OCI-LY7 (cell line): ENCODE measurements around the gene LPIN1. TPM values are rescaled to one million over a fixed set of nuclear protein-coding genes. Genes with fewer than 3 reads are reported as not detected.

Experiments
- BruUV-seq: library from RNA; stranded (reverse); fragments of 400-500 nt; replicated peaks from 2 replicates; lab custom pipeline; 2021; lab: Mats Ljungman, UMichigan
- CTCF ChIA-PET: fragments of 300-600 bp; sonication (Branson Sonifier 250); formaldehyde crosslinking; loops from one replicate; lab custom pipeline; 2022; ENCODE audit warnings: antibody characterized with exemption; ENCODE audit not compliant: unreplicated experiment; lab: Charles Lee
- POLR2A ChIA-PET: fragments of 300-600 bp; sonication (Branson Sonifier 250); formaldehyde crosslinking; loops from one replicate; lab custom pipeline; 2022; ENCODE audit warnings: antibody characterized with exemption; lab: Charles Lee
- DNase-seq: peaks from one replicate; pipeline ENCODE4 v3.0.0-alpha.2; 2015; ENCODE audit warnings: low spot score
- H2AFZ ChIP-seq: fragments of 200-600 bp; sonication (generic), shearing (Covaris generic); 2 replicates; pipeline ENCODE4 v1.6.1; 2014; ENCODE audit warnings: mild to moderate bottlenecking, antibody characterized with exemption, low read length, moderate library complexity
- H3K27ac ChIP-seq: fragments of 200-600 bp; sonication (generic); 2 replicates; pipeline ENCODE4 v1.5.1; 2014; ENCODE audit warnings: mixed run types, low read depth, mild to moderate bottlenecking, moderate library complexity, low read length, inconsistent platforms; ENCODE audit not compliant: poor library complexity, severe bottlenecking
- H3K36me3 ChIP-seq: fragments of 200-600 bp; sonication (generic); 2 replicates; pipeline ENCODE4 v1.6.1; 2014; ENCODE audit warnings: mild to moderate bottlenecking, antibody characterized with exemption, low read length, moderate library complexity, mixed read lengths; ENCODE audit not compliant: insufficient read depth
- H3K4me1 ChIP-seq: fragments of 200-600 bp; sonication (generic); 2 replicates; pipeline ENCODE4 v1.5.1; 2014; ENCODE audit warnings: mild to moderate bottlenecking, low read length; ENCODE audit not compliant: insufficient read depth, poor library complexity, severe bottlenecking
- H3K4me2 ChIP-seq: fragments of 200-600 bp; sonication (generic); 2 replicates; pipeline ENCODE4 v1.6.1; 2014; ENCODE audit warnings: mild to moderate bottlenecking, low read length
- H3K4me3 ChIP-seq: fragments of 200-600 bp; sonication (generic); 2 replicates; pipeline ENCODE4 v1.5.1; 2014; ENCODE audit warnings: mild to moderate bottlenecking, low read depth, low read length; ENCODE audit not compliant: poor library complexity, severe bottlenecking
- H3K79me2 ChIP-seq: fragments of 200-600 bp; sonication (generic); 2 replicates; pipeline ENCODE4 v1.6.1; 2016; ENCODE audit warnings: low read depth, mild to moderate bottlenecking, low read length, moderate library complexity, mixed read lengths; ENCODE audit not compliant: insufficient read depth
- H3K9me2 ChIP-seq: fragments of 200-600 bp; sonication (generic); 2 replicates; pipeline ENCODE4 v1.6.1; 2016; ENCODE audit warnings: mild to moderate bottlenecking, low read length, mixed read lengths; ENCODE audit not compliant: insufficient read depth
- H3K9me3 ChIP-seq: fragments of 200-600 bp; sonication (generic); 2 replicates; pipeline ENCODE4 v1.6.1; 2014; ENCODE audit warnings: mild to moderate bottlenecking, mixed run types, low read length, mixed read lengths
- H4K20me1 ChIP-seq: fragments of 200-600 bp; sonication (generic); 2 replicates; pipeline ENCODE4 v1.6.1; 2014; ENCODE audit warnings: mild to moderate bottlenecking, antibody characterized with exemption, low read length, moderate library complexity, mixed read lengths; ENCODE audit not compliant: insufficient read depth
- EZH2phosphoT487 ChIP-seq: fragments of 200-600 bp; sonication (generic); IDR thresholded peaks from 2 replicates; pipeline ENCODE4 v1.6.1; 2018; ENCODE audit warnings: low read depth, borderline replicate concordance, mild to moderate bottlenecking, mixed run types, antibody characterized with exemption, low read length, moderate library complexity, mixed read lengths
- intact Hi-C: fragments of 100-400 bp; cut with micrococcal nuclease; formaldehyde crosslinking; loops from one replicate; pipeline ENCODE4 v1.10.0; 2022; ENCODE audit not compliant: unreplicated experiment
- total RNA-seq, 2 experiments: library from RNA; depleted of rRNA in 1 of 2; stranded (reverse); fragments of >200 nt in 1 of 2; shearing (Covaris generic) in 1 of 2; gene quantifications; 2 replicates each; pipeline ENCODE4 v1.2.3, GENCODE V29; 2014 to 2022
- TF ChIP-seq, protein P1 (sequence below): fragments of 200-600 bp; sonication (generic); conservative IDR thresholded peaks from 2 replicates; pipeline ENCODE4 v1.5.1; 2014; ENCODE audit warnings: mild to moderate bottlenecking, antibody characterized with exemption, low read length, moderate library complexity, mixed read lengths

LPIN1 gene
- total RNA-seq, 2 experiments from 2014 or later, result 56.9 to 70.2 TPM

DNA sequence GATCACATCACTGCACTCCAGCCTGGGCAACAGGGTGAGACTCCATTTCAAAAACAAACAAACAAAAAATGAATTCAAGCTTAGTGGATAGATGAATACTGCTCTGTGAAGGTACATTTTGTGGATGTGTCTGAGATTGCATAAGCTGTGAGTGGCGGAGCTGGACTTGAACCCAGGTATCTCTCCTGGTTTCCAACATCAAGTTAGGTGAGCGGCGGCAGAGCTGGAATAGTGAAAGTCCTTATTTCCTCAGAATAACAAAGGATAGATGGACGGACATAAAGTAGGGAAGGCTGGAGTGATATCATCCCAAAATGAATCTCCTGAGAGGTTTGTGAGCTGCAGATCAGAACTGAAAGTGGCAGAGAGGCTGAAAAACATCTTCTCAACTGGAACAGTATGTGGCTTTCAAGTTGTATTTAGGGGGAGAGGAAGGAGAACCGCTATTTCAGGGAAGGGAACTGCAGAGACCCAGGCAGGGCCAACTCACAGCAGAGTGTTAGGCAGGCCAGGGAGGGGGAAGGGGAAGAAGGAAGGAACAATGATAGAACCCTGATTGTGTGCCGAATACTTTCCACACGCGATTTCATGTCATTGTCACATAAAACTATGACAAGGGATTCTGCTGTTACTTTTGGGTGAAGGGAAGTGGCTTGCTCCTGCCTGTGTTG, 106.2 kb downstream of the LPIN1 start:
- H3K9me2 ChIP-seq, result no peaks in the 10 kb centered on the region
- POLR2A ChIA-PET, result interaction anchor here (0.5 kb wide), 1 partner anchor 300 kb away, joined by 5 read pairs; no protein-coding TSS in a partner anchor
- CTCF ChIA-PET, result no interaction called here

DNA sequence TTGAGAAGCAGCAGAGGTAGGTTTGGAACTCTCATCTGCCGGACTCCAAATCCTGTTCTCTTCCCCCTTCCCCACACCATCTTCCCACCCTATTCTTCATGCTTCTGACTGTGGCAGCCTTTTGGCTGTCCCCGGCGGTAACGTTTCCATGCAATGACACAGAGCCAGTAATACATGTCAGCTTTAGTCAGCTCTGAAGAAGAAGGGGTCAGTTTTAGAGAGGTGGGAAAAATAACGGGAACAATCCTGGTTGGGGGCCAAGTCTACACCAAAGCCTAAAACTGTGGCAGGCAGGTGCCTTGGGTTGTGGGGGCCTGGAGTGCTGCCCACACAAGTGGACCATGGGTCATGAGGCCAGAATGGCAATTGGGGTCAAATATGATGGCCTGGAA, 106.8 kb downstream of the LPIN1 start:
- H2AFZ ChIP-seq, result no peak overlapping the region
- no peak overlapping the region for H3K4me2 ChIP-seq
- no peak for DNase-seq
- ChIA-PET POLR2A (interaction anchor here (0.5 kb wide), 1 partner anchor 300 kb away, joined by 5 read pairs; no protein-coding TSS in a partner anchor), CTCF (no interaction called here)
- BruUV-seq, result no TSS peak
- H3K27ac ChIP-seq, result no peak overlapping the region
- TF ChIP-seq, protein P1, sequence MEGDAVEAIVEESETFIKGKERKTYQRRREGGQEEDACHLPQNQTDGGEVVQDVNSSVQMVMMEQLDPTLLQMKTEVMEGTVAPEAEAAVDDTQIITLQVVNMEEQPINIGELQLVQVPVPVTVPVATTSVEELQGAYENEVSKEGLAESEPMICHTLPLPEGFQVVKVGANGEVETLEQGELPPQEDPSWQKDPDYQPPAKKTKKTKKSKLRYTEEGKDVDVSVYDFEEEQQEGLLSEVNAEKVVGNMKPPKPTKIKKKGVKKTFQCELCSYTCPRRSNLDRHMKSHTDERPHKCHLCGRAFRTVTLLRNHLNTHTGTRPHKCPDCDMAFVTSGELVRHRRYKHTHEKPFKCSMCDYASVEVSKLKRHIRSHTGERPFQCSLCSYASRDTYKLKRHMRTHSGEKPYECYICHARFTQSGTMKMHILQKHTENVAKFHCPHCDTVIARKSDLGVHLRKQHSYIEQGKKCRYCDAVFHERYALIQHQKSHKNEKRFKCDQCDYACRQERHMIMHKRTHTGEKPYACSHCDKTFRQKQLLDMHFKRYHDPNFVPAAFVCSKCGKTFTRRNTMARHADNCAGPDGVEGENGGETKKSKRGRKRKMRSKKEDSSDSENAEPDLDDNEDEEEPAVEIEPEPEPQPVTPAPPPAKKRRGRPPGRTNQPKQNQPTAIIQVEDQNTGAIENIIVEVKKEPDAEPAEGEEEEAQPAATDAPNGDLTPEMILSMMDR, result no peak
- TF ChIP-seq EZH2phosphoT487, result no peak
- H4K20me1 ChIP-seq, result no peaks in the 10 kb centered on the region
- no peak overlapping the region for H3K4me3 ChIP-seq
- H3K9me3 ChIP-seq, result no peaks in the 10 kb centered on the region
- no peaks in the 10 kb centered on the region for H3K36me3 ChIP-seq
- peaks cover 11% of the 10 kb centered on the region for H3K4me1 ChIP-seq
- intact Hi-C loops, result no loop called here
- H3K9me2 ChIP-seq, result no peaks in the 10 kb centered on the region
- no peaks in the 10 kb centered on the region for H3K79me2 ChIP-seq

More for the DNA sequence above, 106.2 kb downstream of the LPIN1 start:
- no peak for DNase-seq
- intact Hi-C loops, result no loop called here
- TF ChIP-seq EZH2phosphoT487, result no peak
- TF ChIP-seq, protein P1, result no peak
- no peaks in the 10 kb centered on the region for H3K9me3 ChIP-seq
- no peak overlapping the region for H3K4me3 ChIP-seq
- H3K4me1 ChIP-seq, result peaks cover 11% of the 10 kb centered on the region
- no TSS peak for BruUV-seq
- no peaks in the 10 kb centered on the region for H3K79me2 ChIP-seq
- no peak overlapping the region for H2AFZ ChIP-seq
- no peaks in the 10 kb centered on the region for H3K36me3 ChIP-seq
- no peak overlapping the region for H3K27ac ChIP-seq
- H3K4me2 ChIP-seq, result no peak overlapping the region
- H4K20me1 ChIP-seq, result no peaks in the 10 kb centered on the region

DNA sequence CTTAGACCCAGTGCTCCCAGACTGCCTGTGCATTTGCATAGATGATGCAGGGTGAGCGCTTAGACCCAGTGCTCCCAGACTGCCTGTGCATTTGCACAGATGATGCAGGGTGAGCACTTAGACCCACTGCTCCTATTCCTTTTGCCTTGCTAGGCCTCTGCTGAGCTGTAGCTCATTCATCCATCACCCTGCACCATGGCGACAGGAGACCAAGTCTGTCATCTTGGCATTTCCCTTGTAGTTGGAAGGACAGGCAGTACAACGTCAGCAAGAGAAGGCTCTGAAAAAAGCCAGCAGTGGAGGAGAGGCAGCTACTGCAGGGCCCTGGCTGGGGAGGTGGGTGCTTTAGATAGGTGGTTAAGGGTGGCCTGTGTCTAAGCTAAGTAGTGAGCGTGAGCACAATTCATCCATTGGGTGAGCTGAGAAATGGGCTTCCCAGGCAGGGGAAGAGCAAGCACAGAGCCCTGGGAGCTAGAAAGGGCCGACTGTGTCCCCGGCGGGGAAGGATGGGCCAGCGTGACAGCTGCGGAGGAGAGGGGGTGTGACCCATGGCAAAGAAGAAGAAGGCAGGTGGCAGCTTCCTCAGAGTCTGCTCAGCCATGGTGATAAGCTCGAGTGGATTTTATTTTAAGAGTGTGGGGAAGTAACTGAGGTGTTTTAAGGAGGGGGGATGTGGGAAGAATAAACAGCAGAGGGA, 108.8 kb downstream of the LPIN1 start:
- CTCF ChIA-PET, result no interaction called here
- peaks cover 12% of the 10 kb centered on the region for H3K4me1 ChIP-seq

More for the DNA sequence above, 108.8 kb downstream of the LPIN1 start:
- TF ChIP-seq EZH2phosphoT487, result no peak
- TF ChIP-seq, protein P1, result no peak
- POLR2A ChIA-PET, result interaction anchor here (0.5 to 0.6 kb wide), 2 partner anchors 32 to 1105 kb away, joined by 3 to 4 read pairs; no protein-coding TSS in a partner anchor
- H3K79me2 ChIP-seq, result no peaks in the 10 kb centered on the region
- intact Hi-C loops, result no loop called here
- no peak overlapping the region for H3K27ac ChIP-seq
- no peak overlapping the region; the same call in 1 of the 2 replicates for H2AFZ ChIP-seq
- H3K36me3 ChIP-seq, result no peaks in the 10 kb centered on the region; the same call in 1 of the 2 replicates
- no peaks in the 10 kb centered on the region for H3K9me2 ChIP-seq
- peak overlapping the region; percentile 29; the same call in 1 of the 2 replicates for H3K4me2 ChIP-seq
- H4K20me1 ChIP-seq, result no peaks in the 10 kb centered on the region
- H3K9me3 ChIP-seq, result peaks cover 7% of the 10 kb centered on the region; the same call in 1 of the 2 replicates
- H3K4me3 ChIP-seq, result no peak overlapping the region
- no TSS peak for BruUV-seq
- peak; percentile 27 for DNase-seq
